Brain microvascular endothelial cell (primary cell): ENCODE data around the gene PAQR5.

ENCODE experiments used
- DNase-seq: peaks from one replicate; pipeline ENCODE4 v3.0.0-alpha.2; 2020
- H3K27ac ChIP-seq: fragments of 250-450 bp; sonication (Bioruptor Pico); 2 replicates; pipeline ENCODE4 v1.5.1; 2020; ENCODE audit warnings: mild to moderate bottlenecking, moderate library complexity
- H3K27me3 ChIP-seq: fragments of 250-450 bp; sonication (Bioruptor Pico); replicated peaks from 2 replicates; pipeline ENCODE4 v1.5.1; 2020; ENCODE audit warnings: mild to moderate bottlenecking
- H3K36me3 ChIP-seq: fragments of 250-450 bp; sonication (Bioruptor Pico); replicated peaks from 2 replicates; pipeline ENCODE4 v1.5.1; 2020; ENCODE audit warnings: mild to moderate bottlenecking
- H3K4me3 ChIP-seq: 2 replicates; pipeline ENCODE4 v1.5.1; 2011; ENCODE audit warnings: low read depth, mild to moderate bottlenecking, control low read depth, low read length, moderate library complexity
- in situ Hi-C: cut with HindIII; loops from 2 replicates; pipeline ENCODE4 v1.10.0; 2017; ENCODE audit warnings: low sequenced_read_pairs, low pct_ligation_motif_present
- TF ChIP-seq, protein P1 (sequence below): IDR thresholded peaks from 2 replicates; pipeline ENCODE4 v1.5.1; 2011; ENCODE audit warnings: low read depth, mild to moderate bottlenecking, moderate library complexity, low read length, control low read depth, inconsistent platforms; ENCODE audit errors: missing control alignments

The PAQR5 gene

DNA sequence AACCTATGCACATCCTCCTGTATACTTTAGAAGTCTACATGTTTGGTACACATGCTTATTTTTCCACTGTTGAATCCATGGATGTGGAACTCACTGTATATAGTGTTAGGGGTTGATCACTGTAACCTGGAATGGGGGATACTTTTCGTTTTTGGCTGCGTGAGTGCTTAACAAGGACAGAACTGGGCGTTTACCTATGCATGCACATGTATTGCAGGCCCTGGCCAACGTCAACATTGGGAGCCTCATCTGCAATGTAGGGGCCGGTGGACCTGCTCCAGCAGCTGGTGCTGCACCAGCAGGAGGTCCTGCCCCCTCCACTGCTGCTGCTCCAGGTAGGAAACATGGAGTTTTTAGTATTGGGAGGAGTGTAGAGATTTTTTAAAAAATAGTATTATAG is 156.2 kb downstream of the PAQR5 start:
- in situ Hi-C loops, result no loop called here
- no peaks in the 10 kb centered on the region for H3K27me3 ChIP-seq
- TF ChIP-seq, protein P1, sequence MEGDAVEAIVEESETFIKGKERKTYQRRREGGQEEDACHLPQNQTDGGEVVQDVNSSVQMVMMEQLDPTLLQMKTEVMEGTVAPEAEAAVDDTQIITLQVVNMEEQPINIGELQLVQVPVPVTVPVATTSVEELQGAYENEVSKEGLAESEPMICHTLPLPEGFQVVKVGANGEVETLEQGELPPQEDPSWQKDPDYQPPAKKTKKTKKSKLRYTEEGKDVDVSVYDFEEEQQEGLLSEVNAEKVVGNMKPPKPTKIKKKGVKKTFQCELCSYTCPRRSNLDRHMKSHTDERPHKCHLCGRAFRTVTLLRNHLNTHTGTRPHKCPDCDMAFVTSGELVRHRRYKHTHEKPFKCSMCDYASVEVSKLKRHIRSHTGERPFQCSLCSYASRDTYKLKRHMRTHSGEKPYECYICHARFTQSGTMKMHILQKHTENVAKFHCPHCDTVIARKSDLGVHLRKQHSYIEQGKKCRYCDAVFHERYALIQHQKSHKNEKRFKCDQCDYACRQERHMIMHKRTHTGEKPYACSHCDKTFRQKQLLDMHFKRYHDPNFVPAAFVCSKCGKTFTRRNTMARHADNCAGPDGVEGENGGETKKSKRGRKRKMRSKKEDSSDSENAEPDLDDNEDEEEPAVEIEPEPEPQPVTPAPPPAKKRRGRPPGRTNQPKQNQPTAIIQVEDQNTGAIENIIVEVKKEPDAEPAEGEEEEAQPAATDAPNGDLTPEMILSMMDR, result no peak
- peak overlapping the region; percentile 93 for H3K4me3 ChIP-seq
- peaks cover 40% of the 10 kb centered on the region for H3K36me3 ChIP-seq
- no peak overlapping the region for H3K27ac ChIP-seq
- no peak for DNase-seq

DNA sequence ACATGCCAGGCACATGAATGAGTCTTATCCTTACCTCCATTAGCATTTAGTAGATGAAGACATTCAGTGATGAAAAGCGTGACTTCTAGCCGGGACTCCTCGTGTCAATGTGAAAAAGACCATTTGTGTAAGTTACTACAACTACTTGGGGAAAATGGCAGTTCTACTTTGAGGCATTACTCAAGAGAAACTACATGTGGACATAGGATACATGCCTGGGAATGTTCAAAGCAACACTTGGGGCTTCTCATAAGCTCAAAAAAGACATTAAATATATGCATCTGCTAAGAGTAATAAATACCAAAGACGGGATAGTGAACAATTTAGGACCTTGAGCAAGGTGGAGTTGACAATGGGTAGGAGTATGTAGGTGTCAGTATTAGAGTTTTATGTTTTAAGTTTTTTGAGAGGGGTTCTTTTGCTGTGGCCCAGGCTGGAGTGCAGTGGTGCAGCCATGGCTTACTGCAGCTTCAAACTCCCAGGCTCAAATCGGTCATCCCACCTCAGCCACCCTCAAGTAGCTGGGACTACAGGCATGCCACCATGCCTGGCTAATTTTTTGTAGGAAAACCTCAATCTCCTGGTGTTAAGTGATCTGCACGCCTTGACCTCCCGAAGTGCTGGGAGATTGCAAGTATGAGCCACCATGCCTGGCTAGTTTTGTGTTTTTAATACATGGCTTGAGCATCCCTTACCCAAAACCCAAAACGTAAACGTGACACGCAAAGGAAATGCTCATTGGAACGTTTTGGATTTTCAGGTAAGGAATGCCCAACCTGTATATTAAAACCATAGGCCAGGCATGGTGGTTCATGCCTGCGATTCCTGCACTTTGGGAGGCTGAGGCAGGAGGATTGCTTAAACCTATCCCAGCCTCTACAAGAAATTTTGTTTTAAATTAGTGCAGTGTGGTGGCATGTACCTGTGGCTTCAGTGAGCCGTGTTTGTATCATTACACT is 157.8 kb downstream of the PAQR5 start:
- DNase-seq, result no peak
- H3K27me3 ChIP-seq, result no peaks in the 10 kb centered on the region

More for the DNA sequence above, 157.8 kb downstream of the PAQR5 start:
- in situ Hi-C loops, result no loop called here
- TF ChIP-seq, protein P1, result no peak
- H3K27ac ChIP-seq, result no peak overlapping the region
- H3K4me3 ChIP-seq, result no peak overlapping the region
- H3K36me3 ChIP-seq, result peaks cover 40% of the 10 kb centered on the region
